SKM-1 treated with dmso at 0.1 percent for 144 hours (cell line): Measurements from ENCODE around the gene NOP14.
"Not testable (repeated sequence)": the region's sequence is repeated elsewhere in the genome, so short reads cannot be mapped to it uniquely, and the experiment has no call there.

Source experiments
- DNase-seq: peaks from one replicate; lab custom pipeline; 2025; ENCODE audit not compliant: unreplicated experiment; lab: John Stamatoyannopoulos, UW

NOP14 gene

GRCh38 chr4:2932951-2933565 lies 30.1 kb downstream of the NOP14 start:
- no peak for DNase-seq

DNA sequence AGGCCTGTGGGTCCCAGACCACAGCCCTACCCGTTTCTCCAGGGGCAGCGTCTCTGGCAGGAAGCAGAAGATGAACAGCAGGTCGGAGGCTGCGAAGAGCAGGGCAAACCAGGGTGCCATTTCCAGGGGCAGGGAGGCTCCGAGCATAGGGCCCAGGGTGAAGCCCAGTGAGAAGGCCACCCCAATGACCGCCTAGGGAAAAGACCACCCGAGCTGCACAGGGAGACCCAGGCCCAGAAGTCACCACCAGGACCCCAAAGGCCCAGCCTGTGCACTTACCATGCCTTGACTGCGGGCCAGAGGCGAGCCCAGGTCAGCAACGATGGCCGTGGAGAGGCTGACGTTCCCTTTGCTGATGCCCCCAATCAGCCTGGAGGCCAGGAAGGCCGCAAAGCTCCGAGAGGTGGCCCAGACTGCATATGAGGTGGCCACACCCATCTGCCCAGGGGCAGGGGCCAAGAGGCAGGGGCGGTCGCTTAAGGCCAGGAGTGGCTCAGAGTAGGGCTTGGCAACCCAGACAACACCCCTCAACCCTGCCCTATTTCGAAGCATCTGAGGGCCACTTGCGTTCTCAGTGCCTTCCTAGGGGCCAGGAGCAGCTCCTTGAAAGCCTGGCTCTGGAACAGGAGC lies 30.8 kb downstream of the NOP14 start:
- DNase-seq = no peak

DNA sequence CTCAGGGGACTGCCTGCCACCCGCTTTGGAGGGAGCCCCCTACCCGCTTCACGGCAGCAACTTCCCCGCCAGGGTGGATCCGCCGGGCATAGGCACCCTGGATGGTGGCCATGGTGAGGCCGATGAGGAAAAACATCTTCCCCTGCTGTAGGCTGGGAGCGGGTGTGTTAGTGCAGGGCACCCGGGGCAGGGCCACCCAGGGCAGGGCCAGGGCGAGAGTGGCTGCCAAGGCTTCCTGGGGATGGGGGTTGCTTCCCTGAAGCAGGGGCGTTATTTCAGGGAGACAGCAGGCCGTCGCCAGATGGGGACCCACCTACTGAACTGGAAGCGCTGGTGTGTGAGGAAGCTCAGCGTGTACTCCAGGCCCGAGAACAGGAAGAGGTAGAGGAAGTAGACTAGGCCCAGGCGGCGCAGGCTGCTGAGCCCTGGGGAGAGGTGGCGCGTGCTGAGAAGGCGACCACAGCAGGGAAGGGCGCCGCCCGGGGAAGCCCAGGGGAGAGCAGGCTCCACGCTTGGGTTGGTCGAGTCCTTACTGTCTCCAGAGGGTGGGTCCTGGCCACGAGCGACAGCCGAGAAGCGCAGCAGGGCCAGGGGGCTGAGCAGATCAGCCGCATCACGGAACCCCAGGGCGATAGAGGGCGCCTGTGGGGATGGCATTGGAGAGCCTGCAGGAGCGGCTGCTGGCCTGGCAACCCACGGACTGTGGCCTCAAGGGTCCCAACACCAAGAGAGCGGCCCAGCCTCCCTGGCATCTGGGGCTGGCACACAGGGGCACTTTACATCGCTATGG lies 31.5 kb downstream of the NOP14 start:
- peak; percentile 86 for DNase-seq

DNA sequence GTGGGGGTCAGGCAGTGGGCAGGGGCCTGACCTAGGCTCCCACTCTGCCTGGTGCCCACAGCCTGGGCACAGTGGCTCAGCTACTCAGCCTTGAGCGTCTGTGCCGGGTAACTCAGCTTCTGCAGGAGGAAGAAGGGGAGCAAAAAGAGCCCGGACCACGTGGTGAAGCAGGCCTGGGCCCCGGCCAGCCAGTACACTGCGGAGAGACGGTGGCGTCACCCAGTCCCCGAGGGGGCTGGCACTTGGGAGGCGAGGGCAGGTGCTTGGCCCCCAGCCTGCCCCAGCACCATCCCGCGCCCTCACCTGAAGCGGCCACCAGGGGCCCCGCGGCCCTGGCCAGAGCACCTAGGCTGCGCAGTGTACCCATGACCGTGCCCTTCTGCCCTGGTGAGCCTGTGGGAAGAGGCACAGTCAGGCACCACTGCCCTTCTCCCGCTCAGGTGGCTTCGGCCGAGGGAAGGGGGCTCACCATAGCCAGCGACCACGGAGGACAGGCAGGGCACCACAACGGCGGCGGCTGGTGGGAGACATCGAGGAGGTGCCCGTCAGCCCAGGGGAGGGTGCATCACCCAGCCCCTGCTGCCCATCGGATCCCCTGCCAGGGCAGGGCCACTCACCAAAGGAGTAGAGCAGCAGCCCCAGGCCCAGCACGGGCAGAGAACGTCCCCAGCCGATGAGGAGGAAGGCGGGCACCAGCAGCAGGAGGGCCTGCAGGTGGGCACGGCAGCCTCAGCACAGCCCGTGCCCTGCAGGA lies 32.3 kb downstream of the NOP14 start:
- no peak for DNase-seq

DNA sequence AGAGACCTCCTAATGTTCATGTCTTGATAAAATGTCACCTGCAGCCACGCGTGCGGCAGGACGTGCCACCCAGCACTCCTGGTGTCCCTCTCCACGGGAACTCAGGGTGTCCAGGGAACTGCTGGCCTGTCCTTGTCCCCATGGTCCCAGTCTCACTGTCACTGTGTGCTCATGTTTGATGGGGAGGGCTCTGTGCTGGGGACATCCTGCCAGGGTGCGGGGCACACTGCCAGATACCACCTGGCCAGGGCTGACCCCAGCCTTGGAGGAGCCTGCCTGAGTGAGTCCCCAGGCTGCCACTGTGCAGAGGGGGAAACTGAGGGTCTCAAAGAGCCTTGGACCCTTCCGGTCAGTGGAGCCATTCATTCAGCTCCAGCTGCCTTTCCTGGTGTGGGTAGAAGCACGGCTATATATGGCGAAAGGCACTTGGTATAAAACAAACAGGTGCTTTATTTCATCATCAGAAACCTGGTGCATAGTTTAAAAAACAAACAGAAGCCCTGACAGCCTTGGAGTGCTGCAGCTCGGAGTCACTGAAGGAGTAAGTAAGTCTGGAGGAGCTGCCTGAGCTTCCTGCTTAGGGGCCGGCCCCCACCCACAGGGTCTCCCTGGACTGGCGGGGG lies 33.0 kb downstream of the NOP14 start:
- no peak for DNase-seq

- DNase-seq = no peak
These were observed 33.7 kb downstream of the NOP14 start for GRCh38 chr4:2929469-2929868.

GRCh38 chr4:2928242-2929176 lies 34.7 kb downstream of the NOP14 start:
- no peak for DNase-seq

DNA sequence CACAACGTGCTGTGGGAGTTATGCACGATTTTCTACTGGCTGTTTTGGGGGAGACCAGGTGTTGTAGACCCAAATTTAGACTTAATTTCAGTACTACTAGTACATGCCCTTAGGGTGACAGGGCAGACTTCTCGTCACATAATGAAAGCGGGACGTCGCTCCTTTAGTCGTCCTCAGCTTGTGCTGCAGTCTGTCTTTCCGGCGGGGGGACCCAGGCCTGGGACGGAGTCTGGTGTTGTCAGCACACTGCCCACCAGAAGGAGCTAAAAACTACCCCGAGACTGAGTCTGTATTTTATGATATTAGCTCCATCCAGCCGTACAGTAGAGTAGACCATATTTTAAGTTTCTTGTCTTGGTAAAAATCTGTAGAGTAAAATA lies 35.5 kb downstream of the NOP14 start:
- DNase-seq = no peak

GRCh38 chr4:2927016-2927695 lies 36.0 kb downstream of the NOP14 start:
- DNase-seq = no peak

- DNase-seq = no peak
These were observed 37.0 kb downstream of the NOP14 start for GRCh38 chr4:2925931-2926860.

DNA sequence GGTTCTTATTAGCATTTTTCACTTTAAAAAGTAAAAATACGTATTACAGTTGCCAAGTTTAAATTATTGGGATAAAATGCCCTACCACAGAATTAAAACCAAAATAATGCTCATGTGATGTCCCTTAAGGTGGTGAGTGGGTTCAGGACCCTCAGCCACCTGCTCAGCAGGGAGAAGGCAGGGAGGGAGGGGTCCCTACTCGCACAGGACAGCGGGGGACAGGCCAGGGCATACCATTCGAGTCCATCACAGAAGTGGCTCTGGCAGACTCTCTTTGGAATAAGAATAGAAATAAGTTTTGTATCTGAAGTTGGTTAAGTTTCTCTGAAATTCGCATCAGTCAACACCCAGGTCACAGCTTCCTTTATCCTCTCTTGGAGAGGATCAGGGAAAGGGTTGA lies 37.7 kb downstream of the NOP14 start:
- no peak for DNase-seq

DNA sequence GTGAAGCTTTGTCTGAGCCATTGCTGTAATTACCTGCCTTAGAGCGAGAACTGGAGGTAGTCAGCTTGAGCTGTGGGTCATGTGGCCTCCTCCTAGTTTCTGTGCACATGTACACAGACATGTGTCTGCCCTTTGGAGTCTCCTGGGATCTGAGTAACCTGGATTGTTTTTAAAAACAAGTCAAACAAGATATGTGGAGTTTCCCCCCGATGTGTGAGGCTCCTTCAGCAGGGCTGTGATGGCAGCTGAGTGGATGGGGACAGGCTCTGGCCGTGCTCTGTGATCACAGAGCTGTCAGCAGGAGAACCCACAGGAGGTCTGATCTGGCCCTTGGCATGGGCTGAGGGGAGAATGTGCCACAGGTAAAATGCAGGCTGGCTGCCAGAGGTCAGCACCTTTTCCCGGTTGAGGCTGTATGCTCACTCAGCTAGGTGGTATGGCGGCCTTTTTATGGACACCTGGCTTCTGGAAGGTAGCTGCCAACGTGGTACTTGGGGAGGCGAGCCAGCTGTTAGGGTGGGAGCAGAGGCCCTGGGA lies 38.4 kb downstream of the NOP14 start:
- DNase-seq = no peak

DNA sequence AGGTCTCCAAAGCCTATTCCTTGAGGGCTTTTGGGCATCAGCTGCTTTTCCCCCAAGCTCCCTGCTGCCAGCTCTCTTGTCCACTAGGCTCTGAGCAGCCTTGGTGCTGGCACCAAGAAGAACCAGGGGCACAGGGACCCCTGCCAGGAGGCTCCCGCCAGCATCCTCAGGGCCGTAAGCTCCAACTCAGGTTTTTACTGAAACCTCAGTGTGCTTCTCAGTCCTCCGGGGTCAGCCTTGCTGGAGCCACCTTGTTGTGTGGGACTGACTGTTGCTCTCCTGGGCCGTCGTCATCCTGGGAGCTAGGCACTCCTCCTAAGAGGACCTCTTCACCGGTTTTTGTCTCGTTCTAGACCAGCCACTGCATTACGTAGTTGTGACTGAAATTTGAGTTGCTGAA lies 38.9 kb downstream of the NOP14 start:
- DNase-seq = no peak

DNA sequence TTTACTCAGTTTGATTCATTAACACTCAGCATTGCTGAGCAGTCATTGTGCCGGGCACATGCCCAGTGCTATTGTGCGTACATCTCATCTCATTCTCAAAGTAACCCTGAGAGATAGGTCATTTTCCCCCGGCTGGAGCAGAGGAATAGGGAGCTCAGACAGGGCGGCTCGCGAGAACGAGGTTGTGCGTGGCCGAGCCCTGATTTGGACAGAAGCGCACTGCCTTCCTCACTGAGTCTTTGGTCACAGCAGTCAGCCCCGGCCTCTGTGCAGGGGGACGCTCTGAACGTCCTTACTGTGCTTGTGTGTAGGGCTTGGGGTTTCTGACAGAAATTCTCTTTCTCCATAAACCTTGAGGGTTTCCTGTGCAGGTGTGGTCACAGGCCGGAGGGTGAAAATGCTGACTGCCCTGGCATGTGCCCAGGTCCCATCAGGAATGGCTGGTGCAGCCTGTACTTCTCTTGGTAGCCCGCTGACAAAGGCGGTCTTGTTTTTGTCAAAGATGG lies 39.5 kb downstream of the NOP14 start:
- no peak for DNase-seq

DNA sequence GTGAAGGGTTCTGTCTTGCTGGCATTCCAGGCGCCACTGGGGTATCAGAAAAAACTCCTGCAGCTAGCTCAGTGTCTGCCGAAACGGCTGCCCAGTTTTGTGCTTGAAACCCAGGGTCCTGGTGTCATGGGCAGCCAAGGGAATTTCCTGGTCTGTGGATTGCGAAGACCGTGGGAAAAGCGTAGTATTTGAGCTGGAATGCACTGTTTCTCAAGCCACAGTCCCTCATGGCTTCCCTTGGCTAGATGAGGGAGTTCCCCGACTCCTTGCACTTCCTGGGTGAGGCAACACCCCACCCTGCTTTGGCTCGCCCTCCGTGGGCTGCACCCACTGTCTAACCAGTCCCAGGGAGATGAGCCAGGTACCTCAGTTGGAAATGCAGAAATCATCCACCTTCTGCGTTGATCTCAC lies 40.1 kb downstream of the NOP14 start:
- DNase-seq = no peak

GRCh38 chr4:2922453-2923101 lies 40.6 kb downstream of the NOP14 start:
- not testable (repeated sequence) for DNase-seq

DNA sequence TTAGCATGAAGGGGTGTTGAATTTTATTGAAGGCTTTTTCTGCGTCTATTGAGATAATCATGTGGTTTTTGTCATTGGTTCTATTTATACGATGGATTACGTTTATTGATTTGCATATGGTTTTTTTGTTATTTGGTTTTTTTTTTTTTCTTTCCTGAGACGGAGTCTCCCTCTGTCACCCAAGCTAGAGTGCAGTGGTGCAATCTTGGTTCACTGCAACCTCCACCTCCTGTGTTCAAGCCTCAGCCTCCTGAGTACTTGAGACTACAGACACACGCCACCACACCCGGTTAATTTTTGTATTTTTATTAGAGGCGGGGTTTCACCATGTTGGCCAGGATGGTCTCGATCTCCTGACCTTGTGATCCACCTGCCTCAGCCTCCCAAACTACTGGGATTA lies 44.5 kb downstream of the NOP14 start:
- not testable (repeated sequence) for DNase-seq
